HG03064 (cell line): ENCODE data around the gene TMEM229B.

Experiments
- ATAC-seq: cut with Tn5 transposase; IDR thresholded peaks from one replicate; pipeline ENCODE4 v1.9.1; 2021; ENCODE audit warnings: low read depth; ENCODE audit not compliant: unreplicated experiment

TMEM229B gene

DNA sequence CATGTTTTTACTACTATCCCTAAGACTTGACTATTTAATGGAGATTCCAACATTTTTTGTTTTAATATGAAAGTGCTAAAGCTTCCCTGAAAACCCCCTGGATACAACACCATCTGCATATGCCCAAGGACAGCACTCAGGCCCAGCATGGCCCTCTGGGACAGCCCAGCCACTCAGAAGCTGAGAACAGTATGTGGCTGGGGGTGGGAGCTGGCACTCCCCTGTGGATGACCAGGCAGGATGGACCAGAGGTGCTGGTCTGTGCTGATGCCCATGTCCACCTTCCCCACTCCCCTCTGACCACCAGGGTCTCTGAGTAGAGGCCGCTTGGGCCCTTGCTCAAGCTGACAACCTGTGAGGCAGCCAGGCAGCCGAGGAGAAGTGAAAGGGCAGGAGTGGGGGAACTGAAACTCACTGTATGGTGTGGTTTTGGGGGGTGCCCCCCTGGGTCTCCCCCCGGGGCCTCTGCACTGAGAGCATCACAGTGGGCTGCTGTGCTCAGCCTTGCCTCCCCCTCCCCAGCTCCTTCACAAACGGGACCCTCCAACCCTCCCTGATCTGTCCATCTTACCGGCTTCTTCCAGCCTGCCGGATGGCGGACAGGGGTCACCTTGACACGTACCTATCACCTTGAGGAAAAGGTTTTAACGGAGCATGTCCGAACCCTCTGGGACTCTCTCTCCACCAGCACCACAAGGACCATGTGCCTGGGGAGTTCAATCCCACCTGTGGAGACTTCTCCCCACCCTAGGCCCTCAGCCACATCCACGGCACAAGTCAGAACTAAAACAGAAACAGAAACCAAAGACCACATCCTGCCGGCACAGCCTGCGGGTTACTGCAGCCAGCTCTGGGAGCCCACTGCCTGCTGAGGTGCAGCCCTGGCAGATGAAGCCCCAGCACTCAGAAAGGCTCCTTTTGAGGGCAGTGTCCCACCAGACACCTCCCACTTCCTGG, at the start of gene TMEM229B:
TSS of gene TMEM229B (minus strand) at position 785 of the 957 bp plus-strand sequence. CDS start 14,798 bp downstream, outside the sequence.
- ATAC-seq: peak; percentile 95

DNA sequence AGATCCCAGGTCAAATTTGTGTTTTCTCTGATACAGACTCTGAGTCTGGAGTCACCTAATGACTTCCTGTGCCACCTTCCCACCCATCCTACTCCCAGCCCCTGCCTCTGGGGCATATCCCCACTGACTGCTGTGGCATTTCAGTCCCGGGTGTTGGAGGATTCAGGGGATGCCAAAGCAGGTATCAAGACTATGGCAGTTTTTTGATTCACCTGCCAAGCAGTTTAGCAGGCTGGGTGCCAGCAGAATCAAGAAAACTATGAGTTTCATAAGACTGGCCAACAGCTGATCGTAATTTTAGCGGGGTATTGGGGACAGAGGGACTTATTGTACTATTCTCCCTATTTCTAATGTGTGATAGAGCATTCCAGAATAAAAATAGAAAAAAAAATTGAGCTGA, 49.2 kb upstream of the TMEM229B start:
- no peak for ATAC-seq

DNA sequence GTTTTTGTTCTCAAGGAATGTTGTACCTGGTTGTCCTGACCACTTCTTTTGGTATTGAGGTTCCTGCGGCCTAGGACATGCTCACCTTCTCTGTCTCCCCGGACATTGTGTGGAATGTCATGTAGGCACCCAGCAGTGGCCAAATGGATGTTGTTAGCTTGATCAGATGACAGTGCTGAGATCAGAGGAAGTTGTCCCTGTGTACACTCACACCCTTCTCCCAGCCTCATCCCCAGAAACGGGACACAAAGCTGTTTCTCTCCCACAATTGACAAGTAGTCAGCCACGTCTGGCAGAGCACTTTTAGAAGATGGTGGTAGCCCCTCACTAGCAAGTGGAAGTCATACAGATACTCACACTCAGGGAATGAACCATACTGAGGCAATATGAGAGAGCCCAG, 47.6 kb upstream of the TMEM229B start:
- ATAC-seq: no peak

DNA sequence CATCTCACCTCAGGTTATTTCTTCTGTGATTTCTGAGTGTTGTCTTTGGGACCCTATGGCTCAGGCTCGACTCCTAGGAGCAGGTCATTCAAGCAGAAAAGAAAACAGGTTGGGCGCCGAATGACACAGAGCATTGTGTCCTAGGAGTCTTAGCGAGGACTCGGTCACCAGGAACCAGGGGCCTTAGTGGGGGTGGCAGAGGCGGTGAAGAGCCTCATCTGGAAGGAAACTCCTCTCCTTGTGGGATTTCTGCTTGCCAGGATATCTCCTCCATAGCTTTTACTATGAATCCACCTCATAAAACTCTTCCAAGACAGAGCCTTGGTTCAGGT, 45.2 kb upstream of the TMEM229B start:
- ATAC-seq: no peak

DNA sequence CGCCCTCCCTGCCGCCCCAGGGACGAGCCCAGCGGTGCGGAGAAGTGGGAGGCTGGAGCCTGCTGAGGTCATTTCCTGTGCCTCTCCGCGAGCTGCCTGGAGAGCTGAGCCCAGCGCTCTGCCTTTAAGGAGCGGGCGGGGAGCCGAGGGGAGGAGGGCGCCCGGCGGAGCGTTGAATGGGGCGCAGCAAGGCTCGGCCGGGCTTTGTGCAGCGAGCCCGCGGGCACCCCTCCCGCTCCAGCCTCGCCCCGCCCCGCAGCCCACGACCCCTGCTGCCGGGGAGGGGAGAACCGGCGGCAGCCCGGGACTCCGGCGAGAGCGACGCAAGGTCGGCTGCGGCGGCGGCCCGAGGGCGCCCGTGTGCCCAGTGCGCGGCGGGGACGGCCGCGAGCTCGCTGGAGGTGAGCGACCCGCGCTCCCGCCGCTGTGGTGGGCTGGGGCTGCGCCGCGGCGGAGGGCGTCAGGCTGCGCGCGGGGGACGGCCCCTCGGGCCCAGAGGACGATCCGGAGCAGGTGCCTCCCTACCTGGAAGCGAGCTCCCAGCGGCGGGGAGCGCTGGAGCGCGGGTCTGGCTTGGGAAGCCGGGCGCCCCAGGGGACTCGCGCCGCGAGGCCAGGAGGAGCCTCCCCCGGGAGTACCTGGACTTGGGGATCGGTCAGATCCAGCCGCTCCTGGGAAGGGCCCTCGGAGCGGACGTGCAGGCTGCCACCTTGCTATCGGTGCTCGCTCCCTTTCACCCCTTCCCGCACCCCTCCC, 44.7 kb upstream of the TMEM229B start, which contains the start of gene PLEKHH1:
TSS of gene PLEKHH1 (plus strand) at position 293 of the 756 bp plus-strand sequence. CDS start 8,578 bp downstream, outside the sequence.
- ATAC-seq: no peak

DNA sequence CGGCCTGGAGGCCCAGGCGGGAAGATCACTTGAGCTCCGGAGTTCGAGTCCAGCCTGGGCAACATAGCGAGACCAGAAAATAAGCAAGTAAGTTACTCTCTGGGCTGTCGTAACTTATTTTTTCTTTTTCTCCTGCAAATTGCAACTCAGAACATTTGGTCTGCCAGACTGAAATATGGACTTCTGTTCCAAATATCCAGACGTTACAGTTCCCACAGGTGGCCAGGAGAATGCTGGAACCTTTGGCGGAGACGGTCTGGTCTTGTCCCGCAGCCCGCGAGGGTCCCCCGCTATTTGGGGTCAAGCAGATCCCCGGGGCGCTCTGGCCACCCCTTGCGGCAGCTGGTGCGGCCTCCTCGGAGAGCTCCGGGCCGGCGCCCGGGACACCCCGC, 44.1 kb upstream of the TMEM229B start:
- no peak for ATAC-seq

DNA sequence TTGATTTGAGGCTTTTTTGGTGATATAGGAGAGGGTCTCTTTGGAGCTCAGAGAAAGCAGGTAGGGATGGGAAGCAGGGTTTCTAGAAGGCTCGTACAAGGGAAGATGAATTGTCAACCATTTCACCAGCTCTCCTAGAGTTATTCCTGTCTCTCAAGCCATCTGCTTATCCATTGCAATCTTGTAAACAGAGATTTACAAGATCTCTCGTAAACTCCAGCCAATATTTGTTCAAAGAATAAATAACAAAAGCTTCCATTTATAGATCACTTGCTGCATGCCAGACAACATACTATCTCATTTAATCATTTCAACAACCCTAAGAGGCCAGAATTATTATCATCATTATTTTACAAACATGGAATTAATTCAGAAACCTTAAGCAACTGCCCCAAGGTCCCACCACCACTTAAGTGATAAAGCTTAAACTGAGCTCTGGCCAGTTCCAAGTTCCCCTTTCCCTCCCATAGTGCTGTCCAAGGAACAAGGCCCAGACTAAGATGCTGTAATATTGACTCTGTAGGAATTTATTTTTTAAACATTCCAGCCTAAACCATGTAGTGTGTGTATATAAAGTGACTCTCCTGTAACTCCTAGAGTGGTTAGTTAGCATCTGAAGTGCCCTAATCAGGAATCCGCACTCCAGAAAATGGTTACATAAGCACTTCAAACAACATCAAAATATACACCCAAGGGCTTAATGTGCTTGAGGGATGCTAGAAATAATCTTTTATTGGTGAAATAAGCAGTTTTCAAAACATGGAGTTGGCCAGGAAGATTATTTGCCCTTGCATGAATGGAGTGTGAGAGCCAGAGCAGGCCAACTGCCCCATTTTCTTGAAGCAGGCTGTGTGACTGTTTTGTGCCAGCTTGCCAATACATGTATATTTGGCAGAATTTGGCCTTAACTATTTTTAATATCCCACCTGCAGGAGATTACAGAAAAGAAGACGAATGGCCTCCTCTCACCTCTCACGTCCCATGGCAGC, 41.7 kb upstream of the TMEM229B start:
- no peak for ATAC-seq

DNA sequence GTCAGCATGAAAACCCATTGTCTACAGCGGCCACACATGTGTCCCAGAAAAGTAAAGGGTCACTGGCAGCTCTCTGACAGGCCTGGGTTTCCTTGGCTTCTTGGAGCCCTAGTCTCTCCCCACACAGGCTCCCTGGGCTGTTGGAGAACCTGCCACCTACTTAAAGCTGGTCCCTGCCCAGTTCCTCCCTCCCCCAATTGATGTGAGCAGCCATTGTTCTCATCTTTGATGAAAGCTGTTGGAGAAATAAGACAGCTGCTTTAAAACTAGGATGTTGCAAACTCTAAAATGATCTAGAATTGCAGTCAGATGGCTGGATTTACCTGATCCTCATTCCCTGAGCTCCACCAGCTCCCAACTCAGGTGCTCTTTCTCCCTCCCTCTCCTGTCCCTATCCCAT, 39.8 kb upstream of the TMEM229B start:
- ATAC-seq: no peak

DNA sequence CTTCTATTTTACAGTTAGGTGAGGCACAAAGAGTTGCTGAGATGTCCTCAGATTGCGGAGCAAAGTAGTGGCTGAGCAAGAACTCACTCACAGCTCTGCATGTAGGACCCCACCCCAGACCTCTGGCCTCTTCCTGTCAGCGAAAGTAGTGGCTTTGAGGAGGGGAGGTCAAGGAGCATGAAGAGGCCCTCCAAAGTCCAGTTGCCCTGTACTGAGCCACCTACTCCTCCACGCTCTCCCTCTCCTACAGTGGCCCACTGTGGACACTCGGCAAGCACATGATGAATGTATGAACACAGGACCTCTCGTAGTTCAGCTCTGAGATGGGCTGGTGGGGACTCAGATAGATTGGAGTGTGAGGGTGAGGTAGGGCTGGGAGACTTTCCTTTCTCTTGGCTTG, 39.2 kb upstream of the TMEM229B start:
- no peak for ATAC-seq

DNA sequence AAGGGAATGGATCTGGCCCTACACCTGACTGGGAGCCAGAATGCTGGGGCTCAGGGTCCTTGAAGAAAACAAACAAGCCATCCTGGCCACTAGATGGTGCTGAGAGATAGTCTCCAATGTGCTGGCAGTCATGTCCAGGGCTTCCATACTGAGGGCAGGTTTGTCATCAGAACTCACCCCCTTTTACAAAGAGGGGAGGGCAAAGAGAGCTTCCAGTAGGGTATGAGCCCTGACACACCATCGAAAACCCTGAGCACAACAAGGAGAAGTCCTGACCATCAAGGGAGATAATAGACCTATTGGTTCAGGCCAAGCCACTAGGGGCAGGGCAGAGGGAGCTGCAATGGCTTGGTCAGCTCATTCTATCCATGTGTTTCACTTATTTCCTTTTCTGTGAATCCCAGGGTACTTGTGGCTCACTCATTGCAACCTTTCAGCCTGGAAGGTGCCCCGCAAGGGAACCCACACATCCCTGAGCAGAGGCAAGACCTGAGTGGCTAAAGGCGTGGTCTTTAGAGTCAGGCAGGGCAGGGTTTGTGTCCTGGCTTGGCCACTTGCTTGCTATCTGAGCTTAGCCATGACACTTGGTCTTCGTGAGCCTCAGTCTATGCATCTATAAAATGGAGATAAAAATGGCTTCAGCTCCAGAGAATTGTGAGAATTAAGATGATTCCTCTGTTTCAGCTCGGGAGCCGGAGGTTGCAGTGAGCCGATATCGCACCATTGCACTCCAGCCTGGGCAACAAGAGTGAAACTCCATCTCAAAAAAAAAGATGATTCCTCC, 38.3 kb upstream of the TMEM229B start:
- ATAC-seq: no peak

DNA sequence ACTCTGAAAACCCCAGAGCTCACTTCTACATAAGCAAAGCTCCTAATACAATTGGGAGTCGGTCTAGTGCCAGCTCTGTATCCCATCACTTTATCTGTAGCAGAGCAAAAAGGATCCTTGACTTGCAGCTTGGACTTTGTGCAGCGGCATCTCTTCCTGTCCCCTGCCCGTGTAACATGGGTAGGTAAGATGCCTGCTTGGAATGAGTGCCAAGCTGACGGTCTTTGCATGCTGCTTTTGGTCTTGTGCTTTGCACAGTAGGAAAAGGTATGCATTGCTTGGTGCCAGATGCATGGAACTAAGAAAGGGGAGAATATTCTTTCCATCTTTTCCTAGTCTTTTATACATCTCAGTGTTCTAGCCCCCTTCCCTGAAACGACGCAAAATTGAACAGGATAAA, 37.7 kb upstream of the TMEM229B start:
- no peak for ATAC-seq

DNA sequence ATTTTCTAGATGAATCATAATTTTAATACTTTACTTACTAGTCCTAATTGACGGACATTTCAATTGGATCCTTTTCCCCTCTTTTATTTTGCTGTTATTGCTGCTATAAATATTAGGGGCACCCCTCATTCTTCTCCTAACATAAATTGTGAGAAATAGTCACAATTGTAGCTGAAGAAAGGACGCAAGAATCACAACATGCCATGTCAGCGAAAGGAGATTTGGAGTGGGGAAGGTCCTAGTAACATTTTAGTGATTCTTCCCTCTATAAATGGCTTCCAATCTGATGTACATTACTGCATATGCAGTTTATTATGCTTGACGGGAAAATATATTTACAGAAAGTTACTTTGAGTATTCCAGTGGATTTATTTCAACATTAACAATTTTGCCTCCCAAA, 36.9 kb upstream of the TMEM229B start:
- no peak for ATAC-seq

DNA sequence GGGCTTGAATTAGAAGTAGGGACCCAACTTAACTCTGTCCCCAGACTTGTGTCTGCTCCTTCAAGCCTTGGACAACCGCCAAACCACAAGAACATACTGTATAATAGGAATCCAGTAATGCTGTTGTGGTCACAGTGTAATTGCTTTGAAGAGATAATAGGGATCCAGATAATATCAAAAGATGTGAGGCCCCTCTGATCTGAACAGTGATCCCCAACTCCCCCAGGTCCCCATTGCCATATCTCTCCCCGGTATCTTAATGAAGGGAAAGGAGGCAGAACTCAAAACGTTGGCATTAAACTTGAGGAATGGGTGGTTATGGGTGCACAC, 36.1 kb upstream of the TMEM229B start:
- ATAC-seq: no peak

DNA sequence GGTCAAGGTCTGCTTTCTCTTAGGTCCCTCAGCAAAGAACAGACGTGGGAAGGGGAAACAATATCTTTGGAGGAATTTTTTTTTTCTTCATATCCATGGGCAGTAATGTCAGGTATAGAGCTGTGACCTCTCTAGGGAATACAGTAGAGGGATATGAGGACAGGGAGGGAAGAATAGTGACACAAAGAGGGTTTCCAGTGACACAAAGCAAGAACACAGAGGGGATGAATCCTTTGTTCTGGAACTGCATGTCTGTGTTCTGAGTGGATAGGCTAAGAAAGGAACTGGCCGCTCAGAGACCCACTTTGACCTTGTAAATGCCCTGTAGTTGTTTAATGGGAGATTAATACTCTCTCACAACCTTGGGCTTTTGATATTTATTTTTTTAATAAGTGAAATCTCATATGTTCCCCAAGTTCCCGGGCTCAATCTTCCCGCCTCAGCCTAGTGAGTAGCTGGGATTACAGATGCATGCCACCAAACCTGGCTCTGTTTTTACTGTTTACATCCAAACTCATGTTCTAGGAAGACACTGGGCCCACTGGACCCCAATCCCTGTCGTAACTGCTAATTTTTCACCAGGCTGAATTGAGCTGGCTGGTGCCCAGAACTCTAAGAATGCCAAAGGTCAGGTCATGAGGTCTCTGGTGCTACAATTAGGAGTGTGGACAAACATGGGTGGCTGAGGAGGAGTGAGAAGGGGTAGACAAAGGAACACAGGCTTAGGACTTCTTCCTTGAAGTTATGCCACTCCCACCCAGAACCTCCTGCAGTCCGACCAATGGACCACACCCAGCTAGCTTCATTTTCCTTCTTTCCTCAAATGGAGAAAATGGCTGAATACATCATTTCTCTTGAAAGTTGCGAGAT, 35.5 kb upstream of the TMEM229B start:
- no peak for ATAC-seq

DNA sequence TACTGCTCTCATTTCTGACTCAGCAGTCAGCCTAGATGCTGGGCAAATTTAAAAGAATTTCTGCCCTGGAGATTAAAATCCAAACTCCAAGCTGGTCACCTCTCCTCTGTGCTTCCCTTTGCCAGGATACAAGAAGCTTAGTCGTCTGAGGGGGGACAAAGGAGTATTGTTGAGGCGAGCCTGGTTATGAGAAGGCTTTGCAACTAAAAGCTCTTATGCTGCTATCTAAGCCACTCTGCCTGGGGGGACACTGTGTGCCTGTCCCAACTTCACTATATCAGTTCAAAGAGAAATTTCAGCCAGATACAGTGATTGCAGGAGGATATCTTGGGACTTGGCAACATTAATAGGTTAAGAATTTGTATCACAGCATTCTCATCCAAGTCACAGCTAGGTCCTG, 33.7 kb upstream of the TMEM229B start:
- no peak for ATAC-seq

DNA sequence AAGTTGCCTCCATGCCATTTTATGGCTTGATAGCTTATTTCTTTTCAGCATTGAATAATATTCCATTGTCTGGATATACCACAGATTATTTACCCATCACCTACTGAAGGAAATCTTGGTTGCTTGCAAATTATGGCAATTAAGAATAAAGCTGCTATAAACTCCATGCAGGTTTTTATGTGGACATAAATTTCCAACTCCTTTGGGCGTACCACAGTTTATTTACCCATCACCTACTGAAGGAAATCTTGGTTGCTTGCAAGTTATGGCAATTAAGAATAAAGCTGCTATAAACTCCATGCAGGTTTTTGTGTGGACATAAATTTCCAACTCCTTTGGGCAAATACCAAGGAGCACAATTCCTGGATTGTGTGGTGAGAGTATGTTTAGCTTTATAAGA, 32.0 kb upstream of the TMEM229B start:
- ATAC-seq: no peak

DNA sequence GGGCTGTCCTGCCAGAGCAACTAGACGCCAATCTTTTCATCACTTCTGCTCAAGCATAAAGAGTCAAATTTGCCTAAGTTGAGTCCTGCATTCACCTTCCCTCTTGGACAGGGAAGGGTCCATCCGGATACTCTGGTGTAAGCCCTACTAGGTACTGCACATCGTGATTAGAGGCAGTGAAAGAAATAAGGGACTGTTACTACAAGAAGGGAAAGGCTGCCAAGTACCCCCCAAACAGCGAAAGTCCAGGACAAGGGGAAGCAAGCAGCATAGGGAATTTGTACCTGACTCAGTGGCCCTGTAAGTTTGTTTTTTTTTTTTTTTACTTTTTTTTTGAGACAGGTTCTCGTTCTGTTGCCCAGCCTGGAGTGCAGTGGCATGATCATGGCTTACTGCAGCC, 30.9 kb upstream of the TMEM229B start:
- no peak for ATAC-seq

DNA sequence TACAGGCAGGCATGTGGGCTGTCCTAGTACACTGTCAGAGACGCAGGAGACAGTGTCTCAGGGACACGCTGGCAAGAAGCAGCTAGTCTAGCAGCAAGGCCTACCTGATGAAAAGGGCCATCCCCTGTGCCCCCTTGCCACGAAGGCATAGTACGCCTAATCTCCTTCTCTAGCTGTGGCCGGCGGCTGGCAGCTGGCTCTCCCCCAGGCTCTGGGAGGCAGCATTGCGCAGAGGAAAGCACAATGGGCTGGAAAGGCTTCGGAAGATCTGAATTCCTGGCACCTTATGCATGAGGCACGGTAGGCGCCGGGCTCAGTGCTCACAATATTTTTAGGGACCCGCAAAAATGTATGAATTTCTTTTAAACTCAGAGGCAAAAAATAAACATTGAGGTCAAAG, 28.6 kb upstream of the TMEM229B start:
- no peak for ATAC-seq

DNA sequence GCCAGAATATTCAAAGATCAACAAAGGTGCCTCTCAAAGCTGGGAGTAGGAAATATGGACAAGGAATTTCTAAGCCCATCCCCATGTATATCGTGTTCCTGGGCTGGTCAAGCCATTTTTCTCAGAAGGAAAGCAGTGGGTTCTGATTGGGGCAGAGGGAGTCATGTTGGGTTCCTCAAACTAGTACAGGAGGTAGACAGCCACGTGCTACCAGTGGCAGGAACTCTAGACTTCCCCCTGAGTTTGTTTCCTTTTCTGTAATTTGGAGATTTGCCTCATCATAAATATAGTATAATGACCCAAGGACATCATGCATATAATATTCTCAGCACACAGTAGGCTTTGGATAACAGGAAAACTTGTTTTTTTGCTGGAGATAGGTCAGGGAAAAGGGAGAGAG, 28.2 kb upstream of the TMEM229B start:
- no peak for ATAC-seq
